Measurements from ENCODE around the gene ZNF446. TPM values are rescaled to one million over a fixed set of nuclear protein-coding genes. Genes with fewer than 3 reads are reported as not detected.

ZNF446 gene
- 9.3 and 16.9 TPM in 2 replicates for total RNA-seq

GRCh38 chr19:58475714-58476497 is at the start of gene ZNF446:
TSS of gene ZNF446 (plus strand) at chr19:58476352. CDS start at chr19:58477219, 867 bp downstream.

GRCh38 chr19:58439576-58440554 is 36.3 kb upstream of the ZNF446 start, which contains the start of gene ZNF132:
TSS of gene ZNF132 (minus strand) at chr19:58440153. CDS start at chr19:58439821, 332 bp downstream.

GRCh38 chr19:58451358-58452101 is 24.6 kb upstream of the ZNF446 start, which contains the start of gene ZNF324B:
TSS of gene ZNF324B (plus strand) at chr19:58451622. CDS start at chr19:58453702, 2,080 bp downstream.

GRCh38 chr19:58466760-58467589 is 9.2 kb upstream of the ZNF446 start, which contains the start of gene ZNF324:
TSS of gene ZNF324 (plus strand) at chr19:58467080. CDS start at chr19:58469186, 2,106 bp downstream.

GRCh38 chr19:58511353-58512208 is 35.4 kb downstream of the ZNF446 start, which contains the start of gene SLC27A5:
TSS of gene SLC27A5 (minus strand) at chr19:58511992. CDS start at chr19:58511955, 37 bp downstream.

DNA sequence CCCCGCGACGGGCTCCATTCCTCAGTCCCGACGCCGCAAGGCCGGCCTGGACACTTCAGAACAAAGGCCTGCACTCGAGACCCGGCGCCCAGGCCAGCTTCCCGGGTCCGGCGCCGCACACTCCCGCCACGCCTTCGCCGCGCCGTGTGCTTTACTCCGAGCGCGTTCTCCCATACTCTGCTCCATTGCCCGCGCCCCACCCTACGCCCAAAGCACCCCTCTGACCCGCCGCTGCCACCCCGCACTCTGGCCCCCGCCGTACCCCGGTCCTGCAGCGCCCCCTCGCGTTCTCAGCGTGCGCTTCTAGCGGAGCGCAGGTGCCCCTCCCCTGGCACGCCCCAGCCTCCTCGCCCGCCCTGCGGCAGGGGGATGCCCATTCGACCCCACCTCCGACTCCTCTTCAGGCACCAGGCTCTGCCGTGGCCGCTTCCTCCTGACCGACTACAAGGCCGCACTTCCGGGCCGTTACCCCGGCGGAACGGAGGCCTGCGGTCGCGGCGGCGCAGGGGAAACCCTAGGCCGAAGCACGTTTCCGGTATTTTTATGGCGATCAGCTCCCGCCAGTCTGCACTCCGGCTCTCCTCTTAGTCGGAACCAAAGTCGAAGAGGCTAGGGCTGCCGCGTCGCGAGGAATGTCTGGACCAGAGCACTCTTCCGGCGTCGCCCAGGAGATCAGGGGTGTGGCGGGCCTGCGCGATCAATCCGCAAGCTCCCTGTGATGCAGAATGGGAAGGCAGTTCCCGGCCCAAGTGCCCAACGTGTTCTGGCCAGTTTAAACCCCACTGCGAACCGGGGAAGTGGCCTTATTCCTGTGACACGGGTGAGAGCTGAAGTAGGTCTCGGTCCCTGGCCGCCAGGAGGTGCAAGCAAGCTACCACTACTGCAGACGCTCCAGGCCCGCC is 43.5 kb downstream of the ZNF446 start, which contains the start of gene ZBTB45:
ZBTB45 (minus strand) TSS at position 456 of the 902 bp plus-strand sequence. CDS start 2,137 bp downstream, outside the sequence.

Small RNA genes lying within 50 kb of the gene (small RNA-seq; reads per million reads assigned to genes)
- gene RN7SL693P (ENCODE audit: low replicate concordance) (not detected), gene RNU6-1337P (ENCODE audit: low replicate concordance) (not detected)

Other genes starting within 250 kb of the ZNF446 start
- gene ZNF544, start 247.4 kb upstream of the ZNF446 start, total RNA-seq, result 35.5 and 45.0 TPM in 2 replicates
- gene ZNF8, start 197.4 kb upstream of the ZNF446 start, total RNA-seq, result 4.2 and 7.6 TPM in 2 replicates
- gene ERVK3-1, start 171.0 kb upstream of the ZNF446 start, total RNA-seq, result 40.5 and 45.0 TPM in 2 replicates
- gene ZSCAN22, start 149.4 kb upstream of the ZNF446 start, total RNA-seq, result 3.3 and 5.4 TPM in 2 replicates
- gene A1BG, start 122.9 kb upstream of the ZNF446 start, total RNA-seq, result 3.3 and 8.8 TPM in 2 replicates
- gene ZNF497, start 113.6 kb upstream of the ZNF446 start, total RNA-seq, result 0.57 and 1.3 TPM in 2 replicates
- 1.8 and 2.4 TPM in 2 replicates for gene ZNF837, start 95.3 kb upstream of the ZNF446 start, total RNA-seq
- 1,396 and 1,689 TPM in 2 replicates for gene RPS5, start 89.1 kb upstream of the ZNF446 start, total RNA-seq
- gene RNF225, start 80.7 kb upstream of the ZNF446 start, total RNA-seq, result 0.22 and 0.43 TPM in 2 replicates
- 22.0 and 23.2 TPM in 2 replicates for gene ZNF584, start 67.7 kb upstream of the ZNF446 start, total RNA-seq
- gene ZNF132, start 36.2 kb upstream of the ZNF446 start, total RNA-seq, result 8.1 and 9.7 TPM in 2 replicates
- 8.5 and 13.5 TPM in 2 replicates for gene ZNF324B, start 24.7 kb upstream of the ZNF446 start, total RNA-seq
- 20.8 and 24.3 TPM in 2 replicates for gene ZNF324, start 9.3 kb upstream of the ZNF446 start, total RNA-seq
- gene SLC27A5, start 35.6 kb downstream of the ZNF446 start, total RNA-seq, result 1.3 and 1.6 TPM in 2 replicates
- gene ZBTB45, start 43.5 kb downstream of the ZNF446 start, total RNA-seq, result 7.2 and 11.6 TPM in 2 replicates
- gene TRIM28, start 67.7 kb downstream of the ZNF446 start, total RNA-seq, result 357 and 368 TPM in 2 replicates
- gene CHMP2A, start 78.8 kb downstream of the ZNF446 start, total RNA-seq, result 71.4 and 178 TPM in 2 replicates
- 70.5 and 92.5 TPM in 2 replicates for gene UBE2M, start 82.3 kb downstream of the ZNF446 start, total RNA-seq
- 20.8 and 21.9 TPM in 2 replicates for gene MZF1, start 97.0 kb downstream of the ZNF446 start, total RNA-seq